Fibroblast of skin of right biceps (primary cell): ENCODE data around the gene GCNA.
"Not testable (repeated sequence)": the region's sequence is repeated elsewhere in the genome, so short reads cannot be mapped to it uniquely, and the experiment has no call there.

Experiments used
- DNase-seq: peaks from one replicate; pipeline ENCODE4 v3.0.0-alpha.2; 2013

The GCNA gene

DNA sequence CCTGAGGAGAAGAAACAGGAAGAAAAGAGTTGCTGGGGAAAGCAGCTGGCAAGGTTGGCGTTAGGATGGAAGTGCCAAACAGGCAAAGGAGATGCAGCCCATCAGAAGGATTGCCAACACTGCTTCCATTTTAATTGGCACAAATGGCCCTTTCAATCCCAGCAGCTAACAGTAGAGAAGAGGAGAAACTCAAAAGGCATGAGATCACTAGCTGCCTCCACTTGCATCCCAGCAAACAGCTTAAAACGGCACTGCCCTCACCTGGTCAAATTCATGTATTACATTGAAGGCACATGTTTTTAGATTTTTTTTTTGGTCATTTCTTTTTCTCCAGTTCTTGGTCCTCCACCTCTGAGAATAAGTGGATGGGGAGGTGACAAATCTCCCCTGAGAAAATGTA lies 74.2 kb downstream of the GCNA start:
- DNase-seq = peak; percentile 35

DNA sequence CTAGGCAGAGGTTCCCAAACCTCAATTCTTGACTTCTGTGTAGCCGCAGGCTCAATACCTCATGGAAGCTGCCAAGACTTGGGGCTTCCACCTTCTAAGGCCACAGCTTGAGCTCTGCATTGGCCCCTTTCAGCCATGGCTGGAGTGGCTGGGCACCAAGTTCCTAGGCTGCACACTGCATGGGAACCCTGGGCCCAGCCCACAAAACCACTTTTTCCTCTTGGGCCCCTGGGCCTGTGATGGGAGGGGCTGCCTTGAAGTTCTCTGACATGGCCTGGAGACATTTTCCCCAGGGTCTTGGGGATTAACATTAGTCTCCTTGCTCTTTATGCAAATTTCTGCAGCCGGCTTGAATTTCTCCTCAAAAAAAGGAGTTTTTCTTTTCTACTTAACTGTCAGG lies 75.1 kb downstream of the GCNA start:
- no peak for DNase-seq

DNA sequence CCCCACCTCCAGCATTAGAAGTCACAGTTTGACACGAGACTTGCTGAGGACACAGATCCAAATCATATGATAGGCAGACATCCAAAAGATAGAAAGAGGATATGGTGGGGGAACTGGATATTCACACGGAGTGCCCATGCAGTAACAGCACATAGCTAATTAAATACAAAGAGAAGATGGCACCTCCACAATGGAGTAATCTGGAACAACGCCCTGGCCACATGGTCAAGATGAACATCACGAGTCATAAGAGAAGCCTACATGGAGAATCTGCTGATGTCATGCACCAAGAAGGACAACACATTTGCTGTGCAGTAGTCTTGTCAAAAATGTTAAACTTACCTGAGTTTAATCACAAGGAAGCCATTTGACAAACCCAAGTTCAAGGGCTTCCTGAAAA lies 79.0 kb downstream of the GCNA start:
- no peak for DNase-seq

DNA sequence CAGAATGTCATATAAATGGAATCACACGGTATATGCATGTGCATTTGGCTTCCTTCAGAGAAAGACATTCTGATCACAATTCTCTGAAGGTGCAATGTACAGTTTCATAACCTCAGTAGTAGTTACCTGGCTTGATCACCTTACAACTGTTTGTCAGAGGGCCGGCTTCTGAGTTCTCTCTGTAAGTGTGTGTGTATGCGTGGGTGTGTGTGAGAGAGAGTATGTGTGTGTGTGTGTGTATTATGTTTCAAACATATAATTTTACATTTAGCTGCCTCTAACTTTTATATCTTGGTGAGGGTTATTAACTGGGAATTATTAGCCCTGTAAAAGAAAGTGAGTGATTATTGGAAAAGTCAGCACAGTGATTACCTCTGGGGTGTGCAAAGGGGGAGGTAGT lies 81.1 kb downstream of the GCNA start:
- DNase-seq = no peak

DNA sequence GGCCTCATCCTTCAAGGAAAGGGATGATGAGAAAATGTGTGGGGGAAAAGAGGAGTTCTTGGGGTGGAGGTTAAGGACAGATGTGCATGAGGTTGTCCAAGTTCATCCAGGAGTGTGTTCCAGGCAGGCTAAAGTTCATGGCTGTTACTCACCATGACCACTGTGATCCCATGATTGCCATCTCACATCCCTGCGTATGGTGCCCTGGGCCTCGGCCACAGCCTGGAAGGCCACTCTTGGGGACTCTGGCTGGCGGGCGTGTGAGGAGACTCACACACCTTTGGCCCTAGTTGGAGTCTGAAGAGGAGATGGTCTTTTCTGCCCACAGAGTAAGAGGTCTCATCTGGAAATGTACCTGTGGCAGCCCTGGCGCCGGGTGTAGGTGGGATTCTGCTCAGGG lies 81.7 kb downstream of the GCNA start:
- no peak for DNase-seq

DNA sequence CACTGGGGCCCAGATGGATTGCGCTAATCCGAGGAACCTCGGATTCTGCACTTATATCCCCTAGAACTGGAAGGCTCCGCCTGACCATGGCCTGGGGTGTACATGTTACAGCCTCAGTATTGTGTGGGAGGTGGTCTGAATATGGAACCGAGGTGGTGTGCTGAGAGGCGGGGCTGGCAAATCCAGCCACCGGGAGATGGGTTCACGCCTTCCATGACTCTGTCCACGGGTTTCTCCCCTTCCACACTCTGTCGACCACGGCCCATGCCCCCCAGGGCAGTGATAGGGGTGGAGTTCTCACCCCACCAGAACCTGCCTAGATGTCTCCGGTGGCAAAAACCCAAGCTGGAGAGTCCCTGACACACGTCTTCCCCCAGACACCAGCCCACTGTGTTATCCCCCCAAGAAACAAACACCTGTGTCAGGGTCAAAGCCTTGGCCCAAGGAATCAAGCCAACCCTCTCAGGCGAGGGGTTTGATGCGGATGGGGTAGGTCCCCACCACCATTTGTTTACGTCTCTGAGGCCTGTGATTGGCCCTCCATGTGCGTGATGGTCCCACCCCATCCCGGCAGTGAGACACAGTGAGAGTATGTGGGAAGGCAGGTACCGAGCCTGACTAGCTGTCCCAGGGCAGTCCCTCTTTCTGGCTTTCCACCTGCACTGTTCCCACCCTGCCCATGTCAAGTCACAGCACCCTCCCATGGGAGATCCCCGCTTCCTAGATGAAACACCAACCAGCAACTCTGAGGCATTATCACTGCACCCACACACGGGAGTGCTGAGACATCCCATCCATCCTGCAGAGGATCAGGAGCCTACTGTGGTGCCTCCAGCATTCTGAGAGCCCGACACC lies 82.6 kb downstream of the GCNA start:
- no peak for DNase-seq

DNA sequence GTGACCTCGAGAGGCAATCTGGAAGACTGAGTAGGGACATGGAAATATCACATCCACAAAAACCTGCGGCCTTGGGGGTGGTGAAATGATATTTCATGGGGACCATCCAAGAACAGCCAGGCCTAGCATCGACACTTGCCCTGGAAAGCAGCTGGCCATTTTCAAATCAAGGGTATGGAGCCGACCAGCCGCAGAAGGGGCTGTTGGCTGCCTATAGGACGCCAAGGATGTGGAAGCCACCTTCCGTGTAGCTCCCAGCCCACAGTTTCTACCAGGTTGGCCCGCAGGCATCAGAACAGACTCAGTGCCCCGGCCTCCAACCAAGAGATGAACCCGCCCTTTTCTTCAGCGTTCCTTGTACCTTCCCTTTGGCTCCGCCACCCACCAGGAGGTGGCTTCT lies 83.7 kb downstream of the GCNA start:
- no peak for DNase-seq

DNA sequence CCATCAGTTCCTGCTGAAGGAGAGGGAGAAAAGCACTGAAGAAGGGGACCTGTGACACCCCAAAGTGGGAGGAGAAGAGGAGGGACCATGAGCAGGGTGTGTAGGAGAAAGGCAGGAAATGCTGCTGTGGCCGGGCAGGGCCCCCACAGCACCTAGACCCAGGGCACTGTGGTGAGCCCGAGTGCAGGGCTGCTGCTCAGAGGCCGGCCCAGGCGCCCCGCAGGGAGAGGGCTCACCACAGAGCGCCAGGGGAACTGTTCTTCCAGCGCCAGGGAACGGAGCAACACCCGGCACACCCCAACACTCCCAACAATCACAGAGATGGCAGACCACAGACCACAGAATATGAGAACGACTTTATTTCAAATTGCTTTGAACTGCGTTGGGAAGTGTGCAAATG lies 84.4 kb downstream of the GCNA start:
- DNase-seq = not testable (repeated sequence)
